Measurements from ENCODE around the gene GLS. TPM values are rescaled to one million over a fixed set of nuclear protein-coding genes. Genes with fewer than 3 reads are reported as not detected.
A peak's percentile ranks its signal among the peaks of the same experiment; 100 is the strongest.

GLS gene
- 100 to 1,000 TPM in 1 of 4 donors, 10 to 100 TPM in 3; 60.6 to 128 (median 75.7) TPM for total RNA-seq

DNA sequence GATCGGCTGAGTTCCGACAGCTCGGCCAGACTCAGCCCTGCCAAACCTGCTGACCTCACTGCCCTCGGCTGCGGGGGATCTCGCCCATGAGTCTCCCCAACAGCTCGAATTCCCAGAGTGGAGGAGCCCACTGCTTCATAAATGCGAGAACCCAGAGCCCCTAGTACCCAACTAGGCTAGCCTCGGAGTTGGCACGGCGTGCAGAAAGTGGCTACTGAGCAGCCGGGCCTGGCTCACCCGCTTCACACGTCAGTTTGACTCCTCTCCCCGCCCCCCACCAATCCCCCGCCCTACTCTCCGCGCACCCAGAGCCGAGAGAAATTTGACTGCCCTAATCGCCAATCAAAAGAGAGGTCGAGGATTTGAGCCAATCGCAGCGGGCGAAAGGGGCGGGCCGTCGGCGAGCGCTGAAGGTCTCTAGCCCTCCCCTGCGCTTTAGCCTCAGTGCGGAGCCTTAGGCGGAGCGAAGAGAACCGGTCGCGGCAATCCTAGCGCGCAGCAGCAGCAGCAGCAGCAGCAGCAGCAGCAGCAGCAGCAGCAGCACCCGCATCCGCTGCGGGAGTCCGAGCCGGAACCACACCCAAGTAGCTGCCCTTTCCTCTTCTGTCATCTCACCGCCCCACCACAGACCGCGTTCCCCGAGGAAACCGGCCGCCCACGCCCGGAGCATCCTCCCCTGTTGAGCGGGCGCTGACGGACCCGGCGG, at the start of gene GLS:
TSS of gene GLS (plus strand) at position 444 of the 706 bp plus-strand sequence. CDS start 264 bp downstream, outside the sequence.
- Histone ChIP-seq H3K27me3 (no peaks in the 10 kb centered on the region), H3K27ac (peak within 1 kb of the TSS; percentile 96), H3K4me1 (peaks cover 36% of the 10 kb centered on the region), H3K36me3 (no peaks in the 10 kb centered on the region), H3K4me3 (peak within 1 kb of the TSS; percentile 98), H3K9me3 (no peaks in the 10 kb centered on the region)
- 0% methylated on average over 38 of the region's 56 CpGs for WGBS
- TF ChIP-seq POLR2AphosphoS5 (IDR thresholded peaks at IDR 0.05) (peak; percentile 86 to 96 (median 88)), POLR2A (IDR thresholded peaks at IDR 0.05) (peak; percentile 95 to 98), EP300 (IDR thresholded peaks at IDR 0.05) (no peak)
- TF ChIP-seq, protein P1, sequence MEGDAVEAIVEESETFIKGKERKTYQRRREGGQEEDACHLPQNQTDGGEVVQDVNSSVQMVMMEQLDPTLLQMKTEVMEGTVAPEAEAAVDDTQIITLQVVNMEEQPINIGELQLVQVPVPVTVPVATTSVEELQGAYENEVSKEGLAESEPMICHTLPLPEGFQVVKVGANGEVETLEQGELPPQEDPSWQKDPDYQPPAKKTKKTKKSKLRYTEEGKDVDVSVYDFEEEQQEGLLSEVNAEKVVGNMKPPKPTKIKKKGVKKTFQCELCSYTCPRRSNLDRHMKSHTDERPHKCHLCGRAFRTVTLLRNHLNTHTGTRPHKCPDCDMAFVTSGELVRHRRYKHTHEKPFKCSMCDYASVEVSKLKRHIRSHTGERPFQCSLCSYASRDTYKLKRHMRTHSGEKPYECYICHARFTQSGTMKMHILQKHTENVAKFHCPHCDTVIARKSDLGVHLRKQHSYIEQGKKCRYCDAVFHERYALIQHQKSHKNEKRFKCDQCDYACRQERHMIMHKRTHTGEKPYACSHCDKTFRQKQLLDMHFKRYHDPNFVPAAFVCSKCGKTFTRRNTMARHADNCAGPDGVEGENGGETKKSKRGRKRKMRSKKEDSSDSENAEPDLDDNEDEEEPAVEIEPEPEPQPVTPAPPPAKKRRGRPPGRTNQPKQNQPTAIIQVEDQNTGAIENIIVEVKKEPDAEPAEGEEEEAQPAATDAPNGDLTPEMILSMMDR (IDR thresholded peaks at IDR 0.05), result no peak
- DNase-seq (ENCODE audit: low spot score in 2 of 2), result peak; percentile 98 to 99

DNA sequence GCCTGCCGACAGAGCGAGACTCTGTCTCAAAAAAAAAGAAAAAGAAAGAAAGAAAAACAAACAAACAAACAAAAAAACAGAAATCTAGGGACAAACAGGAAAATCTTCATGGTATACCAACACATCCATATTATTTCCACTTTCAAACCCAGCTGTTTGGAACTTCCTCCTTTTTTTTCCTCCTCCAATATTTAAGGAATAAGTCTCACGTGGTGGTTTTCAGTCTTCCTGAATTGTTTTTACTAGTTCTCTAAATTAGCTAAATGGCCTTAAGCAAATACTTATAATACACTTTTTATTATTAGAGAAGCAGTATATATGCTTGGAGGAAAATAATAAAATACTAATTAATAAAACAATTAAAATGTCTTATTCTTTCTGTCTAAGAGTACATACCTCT, 48.7 kb upstream of the GLS start:
- TF ChIP-seq, protein P1 (IDR thresholded peaks at IDR 0.05), result no peak
- TF ChIP-seq EP300 (IDR thresholded peaks at IDR 0.05) (no peak), POLR2A (IDR thresholded peaks at IDR 0.05) (no peak), POLR2AphosphoS5 (IDR thresholded peaks at IDR 0.05) (no peak)
- no peak overlapping the region for H3K4me3 ChIP-seq
- no peaks in the 10 kb centered on the region for H3K9me3 ChIP-seq
- H3K36me3 ChIP-seq, result no peaks in the 10 kb centered on the region
- DNase-seq (ENCODE audit: low spot score in 2 of 2), result no peak
- H3K4me1 ChIP-seq, result peaks cover 6% of the 10 kb centered on the region
- WGBS, result 84% methylated on average over 3 of the region's 3 CpGs
- no peaks in the 10 kb centered on the region for H3K27me3 ChIP-seq
- H3K27ac ChIP-seq, result no peak overlapping the region

DNA sequence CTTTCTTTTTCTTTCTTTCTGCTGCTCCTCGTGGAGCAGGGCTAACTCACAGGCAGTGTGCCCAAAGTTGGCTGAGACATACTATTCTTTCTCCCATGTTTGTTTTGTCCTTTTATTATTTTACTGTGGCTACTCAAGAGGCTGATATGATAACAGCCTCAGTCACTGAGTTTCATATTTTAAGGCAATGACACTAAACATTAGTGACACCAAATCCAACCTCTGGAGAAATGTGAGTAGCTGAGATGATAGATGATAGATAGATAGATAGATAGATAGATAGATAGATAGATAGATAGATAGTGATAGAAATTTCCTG, 45.8 kb upstream of the GLS start:
- TF ChIP-seq POLR2AphosphoS5 (IDR thresholded peaks at IDR 0.05), result no peak
- TF ChIP-seq, protein P1 (IDR thresholded peaks at IDR 0.05), result no peak
- no peak for TF ChIP-seq POLR2A (IDR thresholded peaks at IDR 0.05)
- TF ChIP-seq EP300 (IDR thresholded peaks at IDR 0.05), result no peak
- no peaks in the 10 kb centered on the region for H3K27me3 ChIP-seq
- no peak overlapping the region for H3K27ac ChIP-seq
- H3K9me3 ChIP-seq, result no peaks in the 10 kb centered on the region
- no peak overlapping the region for H3K4me3 ChIP-seq
- DNase-seq (ENCODE audit: low spot score in 2 of 2), result no peak
- WGBS, result 72% methylated on average over 1 of the region's 1 CpG
- H3K4me1 ChIP-seq, result peaks cover 6% of the 10 kb centered on the region
- no peaks in the 10 kb centered on the region for H3K36me3 ChIP-seq

- 56% methylated on average over 3 of the region's 3 CpGs for WGBS
- H3K4me3 ChIP-seq, result no peak overlapping the region
- no peaks in the 10 kb centered on the region for H3K36me3 ChIP-seq
- TF ChIP-seq POLR2A (IDR thresholded peaks at IDR 0.05) (no peak), EP300 (IDR thresholded peaks at IDR 0.05) (no peak), POLR2AphosphoS5 (IDR thresholded peaks at IDR 0.05) (no peak)
- TF ChIP-seq, protein P1 (IDR thresholded peaks at IDR 0.05), result no peak
- no peaks in the 10 kb centered on the region for H3K9me3 ChIP-seq
- H3K27me3 ChIP-seq, result no peaks in the 10 kb centered on the region
- peaks cover 6% of the 10 kb centered on the region for H3K4me1 ChIP-seq
- H3K27ac ChIP-seq, result no peak overlapping the region
- no peak for DNase-seq (ENCODE audit: low spot score in 2 of 2)
Measured at GRCh38 chr2:190835303-190835930, 45.2 kb upstream of the GLS start.

DNA sequence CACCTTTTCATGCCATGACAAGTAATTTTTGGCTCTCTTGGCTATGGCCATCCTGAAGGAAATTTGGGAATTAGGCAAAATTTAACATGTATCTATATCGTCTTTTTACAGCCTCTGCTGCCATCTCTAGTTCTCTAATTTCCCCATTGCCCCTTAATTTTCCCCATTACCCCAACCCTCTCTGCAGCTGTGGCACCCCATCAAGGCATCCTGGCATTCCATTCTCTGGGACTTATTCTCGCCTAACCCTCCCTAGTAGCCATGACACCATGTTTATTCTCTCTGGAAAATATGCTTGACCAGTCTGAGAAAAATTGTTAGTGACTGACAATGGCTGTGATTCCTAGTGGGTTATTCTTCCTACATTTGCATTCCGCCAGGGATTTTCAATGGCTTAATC, 43.9 kb upstream of the GLS start:
- no peaks in the 10 kb centered on the region for H3K27me3 ChIP-seq
- H3K36me3 ChIP-seq, result no peaks in the 10 kb centered on the region
- whole genome bisulfite sequencing, result 63% methylated on average over 3 of the region's 3 CpGs
- H3K4me3 ChIP-seq, result no peak overlapping the region
- H3K9me3 ChIP-seq, result no peaks in the 10 kb centered on the region
- DNase-seq (ENCODE audit: low spot score in 2 of 2), result no peak
- TF ChIP-seq POLR2AphosphoS5 (IDR thresholded peaks at IDR 0.05) (no peak), POLR2A (IDR thresholded peaks at IDR 0.05) (no peak), EP300 (IDR thresholded peaks at IDR 0.05) (no peak)
- TF ChIP-seq, protein P1 (IDR thresholded peaks at IDR 0.05), result no peak
- H3K4me1 ChIP-seq, result peaks cover 6% of the 10 kb centered on the region
- no peak overlapping the region for H3K27ac ChIP-seq
